ENCODE results near the gene GRPR.

GRPR gene

DNA sequence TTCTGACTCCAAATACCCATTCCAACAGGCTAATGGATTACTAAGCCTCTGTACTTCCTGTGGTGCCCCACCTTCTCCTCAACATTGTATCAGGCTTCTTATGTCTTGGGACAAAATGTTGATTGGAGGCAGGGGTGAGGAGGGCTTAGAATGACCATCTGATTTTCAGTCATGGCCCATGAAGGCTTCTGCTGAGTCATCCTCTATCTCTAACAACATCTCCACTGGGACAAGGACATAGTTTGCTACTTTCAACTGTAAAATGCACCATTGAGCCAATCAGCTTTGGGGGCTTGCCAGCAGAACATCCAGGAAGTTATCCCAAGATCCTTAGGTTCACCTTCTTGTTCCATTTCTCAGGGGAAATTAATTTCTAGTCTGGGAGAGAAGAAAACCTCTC, 73.5 kb downstream of the GRPR start:
- no peak overlapping the region for H3K27ac ChIP-seq
- no peak for TF ChIP-seq ZFX (IDR thresholded peaks at IDR 0.05; ENCODE audit: borderline replicate concordance)
- no peak for TF ChIP-seq CTCF (IDR thresholded peaks at IDR 0.05)

DNA sequence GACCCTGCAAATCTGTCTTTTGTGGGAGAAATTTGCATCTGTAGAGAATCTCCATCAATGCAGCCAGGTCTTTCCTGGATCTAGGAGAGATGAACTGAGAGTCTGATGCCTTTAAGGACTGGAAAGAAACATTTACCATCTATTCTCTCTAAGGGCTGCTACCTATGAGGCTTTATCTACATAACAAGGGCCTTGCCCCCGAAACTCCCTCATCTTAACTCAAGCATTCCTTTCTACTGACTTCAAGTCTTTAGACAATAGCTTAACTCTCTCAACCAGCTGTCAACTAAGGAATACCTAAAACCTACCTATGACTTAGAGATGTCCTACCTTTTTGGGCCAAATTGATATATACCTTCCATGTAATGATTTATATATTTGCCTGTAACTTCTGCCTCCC, 76.0 kb downstream of the GRPR start:
- no peak overlapping the region for H3K27ac ChIP-seq
- TF ChIP-seq CTCF (IDR thresholded peaks at IDR 0.05) (no peak), ZFX (IDR thresholded peaks at IDR 0.05; ENCODE audit: borderline replicate concordance) (no peak)

GRCh38 chrX:16202943-16203342, 79.6 kb downstream of the GRPR start:
- no peak for TF ChIP-seq ZFX (IDR thresholded peaks at IDR 0.05; ENCODE audit: borderline replicate concordance)
- TF ChIP-seq CTCF (IDR thresholded peaks at IDR 0.05) = no peak

More at GRCh38 chrX:16202943-16203342, 79.6 kb downstream of the GRPR start:
- H3K27ac ChIP-seq = no peak overlapping the region

All from 22Rv1 (cell line).